NCI-H1048 (cell line): ENCODE data around the gene C10orf90.

Experiments
- DNase-seq: peaks from one replicate; lab custom pipeline; 2025; lab: John Stamatoyannopoulos, UW

C10orf90 gene

DNA sequence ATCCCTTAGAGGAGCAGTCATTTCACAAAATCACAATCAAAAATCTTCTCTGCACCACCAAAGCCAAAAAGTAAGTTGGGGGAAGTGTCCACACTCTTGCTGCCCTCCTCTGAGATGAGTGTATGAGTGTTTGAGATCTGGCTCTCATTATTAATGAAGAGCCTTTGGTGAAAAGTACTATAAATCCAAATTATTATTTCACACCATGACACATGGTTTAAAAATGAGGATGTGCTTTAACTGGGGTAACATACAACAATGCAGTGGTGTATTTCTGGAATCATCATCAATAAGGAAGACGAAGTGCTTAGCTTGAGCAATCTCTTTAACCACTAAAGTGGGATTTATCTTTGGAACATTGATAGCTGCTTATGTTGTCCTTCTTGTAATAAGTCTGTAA, 168.1 kb downstream of the C10orf90 start:
- no peak for DNase-seq

DNA sequence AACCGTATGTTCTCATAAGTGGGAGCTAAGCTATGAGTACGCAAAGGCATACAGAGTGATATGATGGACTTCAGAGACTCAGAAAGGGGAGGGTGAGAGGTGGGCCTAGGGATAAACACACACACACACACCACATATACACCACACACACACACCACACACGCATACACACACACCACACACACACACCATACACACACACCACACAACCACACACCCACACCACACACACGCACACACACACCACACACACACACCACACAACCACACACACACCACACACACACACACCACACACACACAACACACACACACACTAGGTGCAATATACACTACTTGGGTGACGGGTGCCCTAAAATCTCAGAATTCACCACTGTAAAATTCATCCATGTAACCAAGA, 168.7 kb downstream of the C10orf90 start:
- DNase-seq, result no peak

DNA sequence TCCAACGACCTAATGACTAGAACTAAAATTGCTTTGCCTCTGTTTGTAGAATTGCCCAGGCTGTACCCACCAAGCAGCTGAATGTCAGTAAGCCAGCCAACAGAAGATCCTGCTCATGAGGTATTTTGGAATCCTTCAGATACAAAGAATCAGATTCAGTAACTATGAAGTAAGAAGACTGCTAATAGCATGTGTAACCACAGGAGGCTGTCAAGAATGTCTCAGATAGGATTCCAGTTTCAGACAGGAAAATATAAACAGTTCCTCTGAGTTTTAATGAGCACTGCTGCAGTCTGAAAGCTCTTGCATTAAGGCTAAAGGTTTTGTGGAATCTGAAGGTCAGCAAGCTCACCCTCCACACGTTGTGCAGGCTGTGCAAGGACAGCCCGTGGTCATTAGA, 169.6 kb downstream of the C10orf90 start:
- DNase-seq, result no peak

DNA sequence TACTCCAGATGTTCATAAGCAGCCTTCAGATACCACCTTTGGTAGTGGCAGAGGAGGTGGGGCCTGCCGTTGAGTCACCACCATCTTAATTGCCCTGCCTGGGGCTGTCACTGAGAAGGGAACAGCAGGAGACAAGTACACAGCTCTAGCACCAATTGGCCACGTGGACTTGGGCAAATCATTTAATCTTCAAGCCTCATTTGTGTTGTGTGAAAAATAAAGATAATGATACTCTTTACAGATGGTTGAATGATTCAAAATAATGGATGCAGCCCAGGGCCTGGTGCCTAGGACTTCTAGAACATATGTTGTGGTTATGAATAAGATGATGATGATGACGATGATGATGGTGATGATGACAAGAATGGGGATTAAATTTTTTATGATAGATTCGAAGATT, 170.3 kb downstream of the C10orf90 start:
- no peak for DNase-seq

DNA sequence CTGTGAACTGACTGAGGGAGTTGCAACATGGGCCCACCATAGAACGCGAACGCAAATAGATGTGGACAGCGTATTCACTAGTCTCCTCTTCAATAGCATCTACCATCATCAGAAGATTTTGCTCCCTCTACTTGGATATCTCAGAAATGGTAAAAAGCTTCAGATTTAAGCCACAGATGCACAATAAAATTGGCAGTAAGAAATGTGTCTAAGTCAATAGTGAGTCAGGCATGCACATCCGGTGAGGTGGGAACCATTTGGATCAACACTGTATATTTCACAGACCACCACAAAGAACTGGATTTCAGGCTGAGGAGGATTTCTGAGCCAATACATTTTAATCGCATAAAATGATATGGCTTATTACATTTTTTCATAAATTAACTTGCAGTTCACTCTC, 170.7 kb downstream of the C10orf90 start:
- DNase-seq, result no peak

DNA sequence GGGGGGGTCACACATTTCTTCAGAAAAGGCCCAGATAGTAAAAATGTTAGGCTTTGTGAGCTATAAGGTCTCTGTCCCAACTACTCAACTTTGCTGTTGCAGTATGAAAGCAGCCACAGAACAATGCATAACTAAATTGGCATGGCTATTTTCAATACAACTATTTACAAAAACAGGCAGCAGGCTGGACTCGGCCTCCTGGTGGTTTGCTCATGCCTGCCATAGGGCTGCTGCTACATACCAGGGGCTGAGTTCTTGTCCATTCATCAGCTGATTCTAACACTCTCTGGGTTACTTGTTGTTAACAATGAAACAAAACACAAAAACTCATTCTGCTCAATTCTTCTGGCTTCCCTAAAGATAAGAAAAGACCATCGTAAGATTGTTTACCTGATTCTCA, 172.8 kb downstream of the C10orf90 start:
- DNase-seq, result no peak

DNA sequence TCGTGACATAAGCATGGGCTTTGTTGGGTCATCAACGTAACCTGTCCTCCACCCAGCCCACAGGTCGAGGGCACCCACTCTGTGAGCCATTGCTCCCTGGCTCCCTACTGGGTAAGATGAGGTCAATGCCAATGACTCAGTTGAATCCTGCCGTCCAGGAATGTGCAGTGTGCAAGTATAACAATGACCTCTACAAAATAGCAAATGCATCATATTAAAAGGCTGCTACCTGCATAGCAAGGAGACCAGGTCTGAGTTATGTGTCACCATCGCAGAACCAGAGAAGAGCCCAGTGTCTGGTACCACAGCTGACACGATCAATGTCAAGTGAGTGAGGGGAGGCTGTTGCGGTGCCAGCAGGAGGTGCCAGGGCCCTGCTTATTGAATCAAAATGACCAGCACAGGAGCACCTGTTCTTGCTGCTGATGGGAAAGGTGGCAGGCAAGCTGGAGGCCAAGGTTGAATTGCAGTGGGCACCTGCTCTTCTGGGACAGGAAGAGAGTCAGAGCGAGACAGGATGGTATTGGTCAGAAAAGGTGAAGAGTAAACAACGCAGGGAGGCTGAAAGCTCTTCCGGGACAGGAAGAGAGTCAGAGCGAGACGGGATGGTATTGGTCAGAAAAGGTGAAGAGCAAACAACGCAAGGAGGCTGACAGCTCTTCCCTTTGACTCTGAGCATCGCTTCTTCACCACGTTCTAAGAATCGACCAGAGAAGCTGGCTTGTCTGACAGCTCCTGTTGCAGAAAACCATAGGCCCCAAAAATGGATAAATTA, 173.5 kb downstream of the C10orf90 start:
- DNase-seq, result no peak

DNA sequence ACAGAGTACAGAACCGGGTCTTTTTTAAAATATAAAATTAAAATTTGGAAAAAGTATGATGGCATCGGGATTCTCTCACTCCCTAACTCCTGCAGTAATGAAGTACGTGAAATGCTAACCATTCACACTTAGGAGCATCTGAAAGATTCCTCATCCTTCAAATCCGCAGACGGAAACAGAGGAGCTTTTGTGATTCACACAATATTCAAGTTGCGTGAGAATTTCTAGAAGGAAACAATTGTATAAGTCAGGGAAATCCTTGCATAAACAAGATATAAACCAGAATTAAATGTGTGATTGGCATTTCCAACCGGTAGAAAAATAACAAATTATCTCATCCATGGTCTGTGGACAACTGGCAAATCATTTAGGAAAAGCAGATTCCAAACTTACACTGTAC, 179.0 kb downstream of the C10orf90 start:
- DNase-seq, result no peak

DNA sequence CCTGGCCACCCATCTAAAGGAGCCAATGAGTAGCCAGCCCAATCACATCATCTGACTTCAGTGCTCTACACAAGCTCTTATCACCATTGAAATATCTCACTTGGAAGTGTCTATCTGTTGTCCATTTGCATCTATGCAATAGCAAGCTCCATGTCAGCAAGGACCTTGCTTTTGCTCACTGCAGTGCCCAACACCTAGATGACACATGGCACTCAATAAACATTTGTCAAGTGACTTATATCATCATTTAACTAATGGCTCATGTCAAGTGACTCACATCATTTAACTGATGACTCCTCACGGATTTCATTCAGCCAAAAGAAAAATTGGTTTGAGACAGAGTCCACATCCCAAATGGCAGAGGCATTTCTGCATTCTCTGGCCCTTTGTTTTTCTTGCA, 189.3 kb downstream of the C10orf90 start:
- no peak for DNase-seq

DNA sequence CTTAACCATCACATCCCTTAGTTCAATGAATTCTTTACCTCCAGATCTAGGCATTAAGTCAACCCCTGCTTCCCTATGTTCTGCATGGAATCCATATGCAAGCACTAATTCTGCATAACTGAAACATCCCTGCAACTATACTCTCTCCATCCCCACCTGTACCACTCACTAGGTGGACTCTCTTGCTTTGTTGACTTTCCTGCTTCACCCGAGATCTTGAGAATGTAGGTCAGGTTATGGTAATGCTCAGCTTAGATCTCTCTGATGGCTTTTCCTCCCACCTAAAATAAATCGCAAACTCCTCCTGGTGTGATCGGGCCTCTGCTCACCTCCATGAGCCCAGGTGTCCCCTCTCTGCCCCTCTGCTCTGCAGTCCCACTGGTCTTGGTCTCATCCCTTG, 189.8 kb downstream of the C10orf90 start:
- no peak for DNase-seq

DNA sequence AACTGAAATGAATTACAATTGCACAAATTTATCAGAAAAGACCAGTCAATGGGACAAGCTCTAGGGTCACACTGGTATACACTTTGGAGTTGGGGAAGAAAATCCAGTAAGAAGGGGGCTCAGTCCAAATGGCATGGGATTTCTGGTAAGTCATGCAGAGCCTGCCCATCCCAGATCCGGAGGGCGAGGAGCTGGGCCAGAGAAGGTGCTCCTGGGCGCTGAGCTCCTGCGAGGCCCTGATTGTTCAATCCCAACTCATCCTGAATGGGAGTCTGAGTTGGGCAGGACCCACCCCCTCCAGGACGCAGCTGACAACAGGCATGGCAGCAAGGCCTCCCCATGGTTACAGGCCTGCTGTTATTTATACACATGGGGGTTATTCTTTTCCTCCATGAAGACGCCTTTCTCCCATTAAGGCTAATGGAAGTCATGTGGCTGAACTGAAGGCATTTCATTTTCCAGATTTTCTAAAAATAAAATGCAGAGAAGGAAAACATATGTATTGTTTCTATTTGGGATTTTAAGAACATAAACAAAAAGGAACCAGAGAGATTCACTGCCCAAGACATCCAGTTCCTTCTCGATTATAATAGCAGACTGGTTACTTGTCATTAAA, 191.1 kb downstream of the C10orf90 start:
- no peak for DNase-seq

DNA sequence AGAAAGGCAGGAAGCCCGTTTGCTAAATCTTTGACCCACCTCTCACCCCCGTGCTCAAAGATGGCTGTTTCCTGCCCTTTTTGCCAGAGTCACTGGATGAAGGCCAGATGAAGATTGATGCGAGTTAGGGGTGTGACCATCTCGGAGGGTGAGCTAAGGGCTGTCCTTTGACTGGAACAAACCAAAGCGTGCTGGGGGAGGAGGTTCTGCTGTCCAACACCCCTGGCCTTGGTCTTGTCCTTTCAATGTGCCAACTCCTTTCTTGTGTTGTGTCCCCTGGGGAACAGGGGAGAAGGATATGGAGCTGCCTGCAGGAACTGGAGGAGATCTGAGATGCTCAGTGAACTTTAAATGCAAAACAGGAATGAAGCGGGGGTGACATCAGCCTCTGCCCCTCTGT, 191.9 kb downstream of the C10orf90 start:
- DNase-seq, result no peak

DNA sequence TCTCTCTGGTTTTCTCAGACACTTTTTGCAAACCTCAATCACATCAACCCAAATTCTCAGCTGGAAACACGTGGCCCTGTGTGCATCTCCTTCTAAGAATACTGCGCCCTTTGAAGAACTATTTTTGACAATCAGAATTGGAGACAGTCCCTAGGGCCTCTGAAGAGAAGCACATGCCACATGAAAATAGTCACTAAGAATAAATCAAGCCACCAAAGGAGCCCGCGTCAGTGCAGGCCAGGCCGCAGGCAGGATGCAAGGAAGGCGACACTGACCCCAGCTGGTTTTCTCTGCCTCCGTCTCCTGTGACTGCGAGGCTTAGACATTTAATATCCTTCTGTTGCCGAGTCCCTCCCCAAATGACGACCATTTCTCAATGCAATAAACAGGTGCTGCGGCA, 194.2 kb downstream of the C10orf90 start:
- no peak for DNase-seq

DNA sequence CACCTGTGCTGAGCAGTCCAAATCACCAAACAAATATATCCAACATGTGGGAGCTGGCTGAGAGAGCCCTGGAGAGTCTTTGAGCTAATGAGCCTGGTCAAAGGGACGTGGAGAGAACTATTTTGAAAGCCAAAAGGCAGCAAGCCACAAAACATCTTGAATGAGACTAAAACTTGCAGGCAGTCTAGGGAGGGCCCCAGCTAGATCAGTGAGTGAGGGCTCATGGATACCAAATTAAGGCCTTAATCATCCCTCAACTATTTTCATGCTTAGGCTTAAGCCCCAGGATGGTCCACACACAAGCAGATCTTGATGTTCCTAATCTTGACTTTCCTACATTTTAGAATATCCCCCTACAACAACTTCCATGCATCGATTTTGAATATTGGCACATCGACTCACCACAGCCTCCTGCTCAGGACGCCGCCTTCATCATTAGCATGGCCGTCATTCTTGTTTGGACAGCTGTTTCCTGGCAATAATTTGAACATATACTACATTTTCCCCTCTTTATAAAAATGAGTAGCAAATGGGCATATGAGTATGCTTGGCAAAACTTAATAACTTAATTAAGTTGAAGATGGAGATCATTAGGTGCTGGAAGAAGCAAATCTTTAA, 195.3 kb downstream of the C10orf90 start:
- DNase-seq, result no peak

DNA sequence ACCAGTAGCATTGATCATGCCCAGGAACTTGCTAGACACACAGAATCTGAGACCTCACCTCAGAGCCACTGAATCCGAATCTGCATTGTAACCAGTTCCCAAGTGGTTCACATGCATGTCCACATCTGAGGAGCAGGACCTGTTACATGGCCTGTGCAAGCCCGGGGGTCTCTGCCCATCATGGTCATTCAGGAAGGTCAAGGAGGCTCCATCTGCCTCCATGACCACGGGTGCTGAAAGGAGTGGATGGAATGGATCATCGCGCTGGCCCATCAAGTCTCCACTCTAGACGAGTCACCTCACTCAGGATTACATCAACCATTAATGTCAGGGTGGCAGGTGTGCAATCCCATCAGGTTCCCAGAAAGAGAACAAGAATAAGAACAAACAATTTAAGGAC, 196.5 kb downstream of the C10orf90 start:
- DNase-seq, result no peak

DNA sequence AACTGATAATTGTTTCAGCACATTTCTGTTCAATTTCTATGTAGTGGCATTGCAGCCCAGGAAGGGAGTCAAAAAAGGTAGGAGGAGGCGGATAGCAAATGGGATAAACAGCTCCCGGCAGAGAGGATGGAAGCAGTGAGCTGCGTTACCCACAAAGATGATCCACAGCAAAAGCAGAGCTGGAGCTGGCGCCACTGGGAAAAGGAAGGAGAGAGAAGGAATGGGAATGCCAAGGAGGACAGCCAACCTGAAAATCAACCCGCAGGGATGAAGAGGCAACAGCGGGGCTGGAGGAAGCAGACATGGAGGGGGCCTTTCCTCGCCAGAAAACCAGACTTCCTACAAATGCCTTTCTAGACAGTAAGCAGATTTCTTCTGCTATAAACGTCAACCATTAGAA, 199.5 kb downstream of the C10orf90 start:
- DNase-seq, result no peak

DNA sequence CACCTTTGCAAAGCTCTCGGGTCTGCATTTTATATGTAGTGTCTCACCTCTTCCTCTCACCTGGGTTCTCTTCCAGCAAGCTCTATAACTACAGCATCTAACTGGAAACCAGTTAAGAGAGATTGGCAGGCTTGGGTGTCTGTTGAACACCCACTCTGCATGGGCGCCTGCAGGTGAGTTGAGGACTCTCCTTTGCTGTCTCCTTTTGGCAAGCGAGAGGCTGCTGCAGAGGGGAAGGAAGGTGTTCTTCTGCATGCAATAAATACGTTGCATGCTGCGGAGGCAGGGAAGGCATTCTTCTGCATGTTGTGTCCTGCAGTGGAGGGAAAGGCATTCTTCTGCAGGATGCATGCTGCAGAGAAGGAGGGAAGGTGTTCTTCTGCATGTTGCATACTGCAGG, 200.8 kb downstream of the C10orf90 start:
- no peak for DNase-seq

DNA sequence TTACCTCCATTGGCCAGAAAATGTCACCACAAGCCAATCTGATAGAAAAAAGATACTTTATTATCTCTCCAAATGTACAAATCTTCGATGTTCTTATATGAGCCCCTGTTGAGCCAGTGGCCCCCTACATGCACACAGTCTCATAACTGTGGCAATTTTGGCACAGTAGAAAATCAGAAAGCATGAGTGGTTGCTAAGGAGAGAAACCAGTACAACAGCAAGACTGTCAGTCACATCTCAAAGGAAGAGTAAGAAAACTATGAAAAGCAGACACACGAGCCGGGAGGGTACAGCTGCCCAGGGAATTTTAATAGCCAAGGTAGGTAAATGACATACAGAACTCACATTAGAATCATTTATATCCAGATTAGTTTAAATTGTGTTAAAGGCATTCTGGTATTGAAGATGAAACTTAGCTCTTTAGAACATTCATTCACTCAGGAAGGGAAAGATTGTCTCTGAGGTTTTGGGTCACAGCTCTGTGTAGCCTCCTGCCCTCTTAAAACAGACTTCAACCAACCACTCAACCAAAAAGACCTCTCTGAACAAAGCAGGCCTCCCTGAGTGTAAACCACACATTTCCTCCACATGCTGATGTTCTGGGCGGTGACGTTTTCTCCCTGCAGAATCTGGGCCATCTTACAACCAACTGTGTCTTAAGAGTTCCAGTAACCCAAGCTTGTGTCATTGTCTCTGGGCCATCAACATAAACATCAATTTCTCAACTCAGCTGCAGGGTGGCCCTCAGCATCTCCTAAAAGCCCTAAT, 201.4 kb downstream of the C10orf90 start:
- no peak for DNase-seq

DNA sequence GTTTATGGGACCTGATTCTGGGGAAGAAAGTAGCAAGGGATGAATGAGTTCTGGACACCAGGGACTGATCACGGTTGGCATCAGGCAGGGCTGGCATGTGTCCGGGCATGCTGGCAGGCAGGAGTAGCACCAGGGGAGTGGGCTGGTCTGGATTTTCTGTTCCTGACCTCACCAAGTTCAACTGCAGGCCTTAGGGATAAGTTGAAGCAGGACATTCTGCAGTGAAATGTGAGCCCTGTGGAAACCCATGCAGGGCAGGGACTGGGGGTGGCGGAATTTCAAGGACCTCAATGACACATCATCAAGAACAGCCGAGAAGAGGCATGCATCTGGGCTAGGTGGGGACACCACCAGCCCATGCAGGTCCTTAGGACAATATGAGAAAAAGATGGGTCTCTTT, 202.0 kb downstream of the C10orf90 start:
- DNase-seq, result no peak

DNA sequence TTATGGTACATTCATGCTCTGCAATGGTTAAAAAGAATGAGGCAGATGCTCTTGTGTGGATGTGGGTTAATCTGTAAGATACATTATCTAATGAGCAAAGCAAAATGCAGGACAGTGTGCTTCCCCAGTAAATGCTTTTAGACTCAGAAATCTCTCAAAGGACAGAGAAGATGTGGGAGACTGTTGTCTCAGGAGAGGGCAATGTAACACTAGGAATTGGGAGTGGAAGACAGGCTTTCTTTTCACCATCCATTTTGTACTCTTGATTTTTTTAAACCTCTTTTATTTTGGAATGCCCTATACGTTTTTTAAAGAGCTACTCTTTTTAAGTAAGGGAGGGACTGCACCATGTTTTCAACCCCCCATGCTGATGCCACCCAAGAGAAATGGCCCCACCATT, 204.7 kb downstream of the C10orf90 start:
- DNase-seq, result no peak

DNA sequence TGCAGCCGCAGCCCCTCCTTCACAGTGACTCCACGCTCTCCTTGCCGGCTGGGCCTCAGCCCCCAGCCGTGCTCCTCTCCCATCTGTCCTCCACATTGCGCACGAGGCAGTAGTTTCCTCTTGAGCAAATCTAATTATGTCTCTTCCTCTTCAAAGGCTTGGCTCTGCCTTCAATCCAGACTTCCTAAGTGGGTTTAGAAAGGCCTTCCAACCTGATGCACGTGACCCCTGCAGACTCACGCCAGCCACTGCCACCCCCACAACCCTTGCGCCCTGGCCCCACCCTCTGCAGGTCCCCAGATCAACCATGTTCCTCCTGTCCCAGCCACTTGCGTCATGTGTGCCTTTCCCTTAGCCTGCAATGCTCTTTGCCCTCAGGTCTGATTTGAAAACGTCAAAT, 207.2 kb downstream of the C10orf90 start:
- no peak for DNase-seq

DNA sequence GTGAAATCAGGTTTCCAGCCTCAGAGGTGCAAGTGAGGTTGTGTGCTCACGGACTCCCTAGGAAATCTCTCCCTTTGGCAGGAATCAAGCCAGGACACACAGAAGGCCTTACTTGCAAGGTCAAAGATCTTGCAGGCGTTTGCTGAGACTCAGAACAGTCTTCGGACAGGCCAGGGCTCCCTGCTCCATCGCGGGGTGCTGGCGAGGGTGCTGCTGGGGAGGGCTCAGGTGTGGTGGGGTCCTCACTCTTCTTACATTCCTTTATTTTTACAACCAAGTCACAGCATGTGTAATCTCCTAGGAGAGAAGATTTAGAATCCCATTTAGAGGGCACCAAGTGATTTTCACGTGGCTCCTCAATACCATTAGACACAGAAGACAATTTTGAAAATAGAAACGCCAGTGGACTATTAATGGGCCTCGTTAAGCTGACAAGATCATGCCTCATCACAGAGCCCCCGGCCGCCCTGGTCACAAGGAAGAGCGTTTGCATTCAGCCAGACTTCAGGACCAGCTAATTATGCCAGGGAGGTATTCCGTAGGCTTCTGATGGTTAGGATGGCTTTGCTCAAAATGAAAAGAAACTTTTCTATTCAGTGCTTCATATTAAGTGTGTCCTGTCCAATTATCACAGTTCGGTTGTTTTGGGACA, 209.1 kb downstream of the C10orf90 start:
- no peak for DNase-seq
